Measurements from ENCODE around the gene RNF130.

DNA sequence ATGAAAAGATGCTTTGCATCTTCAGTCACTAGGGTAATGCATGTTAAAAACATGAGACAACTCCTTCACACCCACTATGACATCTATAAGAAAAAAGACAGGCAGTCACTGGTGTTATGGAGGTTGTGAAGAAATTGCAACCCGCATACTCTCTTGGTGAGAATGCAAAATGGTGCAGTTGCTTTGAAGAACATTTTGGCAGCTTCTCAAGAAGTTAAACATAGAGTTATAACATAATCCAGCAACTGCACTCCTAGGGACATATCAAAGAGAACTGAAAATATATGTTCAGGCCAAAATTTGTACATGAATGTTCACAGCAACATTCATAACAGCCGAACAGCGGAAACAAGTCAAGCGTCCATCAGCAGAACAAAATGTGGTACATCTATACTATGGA lies 117.6 kb downstream of the RNF130 start:
- no peak for TF ChIP-seq CTCF (IDR thresholded peaks at IDR 0.05; ENCODE audit: insufficient read depth, low read depth, low read length)
- TF ChIP-seq EZH2 (IDR thresholded peaks at IDR 0.05; ENCODE audit: insufficient read depth, low read length) = no peak

All from astrocyte (in vitro differentiated cells and primary cell).